Kidney (tissue), 14 donors: Measurements from ENCODE around the gene CABP7. TPM values are rescaled to one million over a fixed set of nuclear protein-coding genes. Genes with fewer than 3 reads are reported as not detected.

Experiments used
- DNase-seq, 5 donors: peaks; one replicate each; pipeline ENCODE4 v3.0.0-alpha.2; 2013 to 2020
- FAIRE-seq: peaks from 2 replicates; lab custom pipeline; 2012; peaks lifted over from hg19 to GRCh38; lab: Jason Lieb, UNC
- H3K27ac ChIP-seq, 2 donors: one replicate each; pipeline ENCODE4 v1.7.0; 2013; ENCODE audit warnings: low read depth in 2 of 2, low read length in 2 of 2, inconsistent platforms in 1 of 2
- H3K27me3 ChIP-seq: one replicate; pipeline ENCODE4 v1.7.1; 2013; ENCODE audit warnings: low read length, inconsistent platforms; ENCODE audit not compliant: control insufficient read depth, insufficient read depth
- H3K36me3 ChIP-seq, 3 donors: one replicate each; pipeline versions ENCODE4 v1.7.0 to v1.7.1; 2013; ENCODE audit warnings: low read length in 3 of 3, control low read depth in 1 of 3, inconsistent platforms in 1 of 3; ENCODE audit not compliant: insufficient read depth in 3 of 3, control insufficient read depth in 2 of 3
- H3K4me1 ChIP-seq, 3 donors: one replicate each; pipeline versions ENCODE4 v1.7.0 to v1.7.1; 2013; ENCODE audit warnings: low read length in 3 of 3, inconsistent platforms in 1 of 3, low read depth in 1 of 3; ENCODE audit not compliant: control insufficient read depth in 2 of 3, insufficient read depth in 2 of 3
- H3K4me3 ChIP-seq, 3 donors: one replicate each; pipeline versions ENCODE4 v1.7.0 to v1.8.1; 2013; ENCODE audit warnings: low read length in 3 of 3, control low read depth in 1 of 3, inconsistent platforms in 1 of 3
- H3K9ac ChIP-seq, 3 donors: one replicate each; pipeline versions ENCODE4 v1.7.0 to v1.7.1; 2013; ENCODE audit warnings: low read length in 3 of 3, control low read depth in 1 of 3, inconsistent platforms in 1 of 3
- H3K9me3 ChIP-seq, 3 donors: one replicate each; pipeline versions ENCODE4 v1.7.0 to v1.7.1; 2013; ENCODE audit warnings: low read length in 3 of 3, control low read depth in 1 of 3, inconsistent platforms in 1 of 3; ENCODE audit not compliant: control insufficient read depth in 2 of 3, insufficient read depth in 1 of 3
- intact Hi-C: fragments of 100-400 bp; cut with DNase I; formaldehyde crosslinking; loops from one replicate; pipeline ENCODE4 v1.11.1; 2022
- polyA plus RNA-seq: library from polyadenylated mRNA; stranded (reverse); fragments of 350-450 nt; fragmentation: Illumina TruSeq; extraction: RNeasy Lipid Tissue Mini Kit (QIAGEN cat#74804); gene quantifications from one replicate; pipeline ENCODE4 v1.2.3, GENCODE V29; 2014; ENCODE audit warnings: low read depth, low replicate concordance; ENCODE audit not compliant: insufficient read depth
- total RNA-seq: library from RNA; stranded (reverse); fragmentation: NEBNext Ultra II Directional; extraction: Animal tissue kit (Norgen Biotek cat#: 25700); gene quantifications from one replicate; pipeline ENCODE4 v1.2.1, GENCODE V29; 2021
- TF ChIP-seq, protein P1 (sequence below): IDR thresholded peaks from 3 replicates; pipeline ENCODE4 v1.5.1; 2012; ENCODE audit warnings: mild to moderate bottlenecking, moderate library complexity, borderline replicate concordance; ENCODE audit not compliant: insufficient read depth; ENCODE audit errors: extremely low read depth
- donor health status: control.
- donor health status: control.
- donor health status: control.
- donor health status: control.
- donor health status: control.
- donor health status: DM: yes; HTN: yes; CAD: no.
- donor health status: Normal renal cell carcinoma (clear cell type).

Gene CABP7
- total and polyA plus RNA-seq, 2 donors from 2014 or later, result 0.06 TPM; not detected in 1

DNA sequence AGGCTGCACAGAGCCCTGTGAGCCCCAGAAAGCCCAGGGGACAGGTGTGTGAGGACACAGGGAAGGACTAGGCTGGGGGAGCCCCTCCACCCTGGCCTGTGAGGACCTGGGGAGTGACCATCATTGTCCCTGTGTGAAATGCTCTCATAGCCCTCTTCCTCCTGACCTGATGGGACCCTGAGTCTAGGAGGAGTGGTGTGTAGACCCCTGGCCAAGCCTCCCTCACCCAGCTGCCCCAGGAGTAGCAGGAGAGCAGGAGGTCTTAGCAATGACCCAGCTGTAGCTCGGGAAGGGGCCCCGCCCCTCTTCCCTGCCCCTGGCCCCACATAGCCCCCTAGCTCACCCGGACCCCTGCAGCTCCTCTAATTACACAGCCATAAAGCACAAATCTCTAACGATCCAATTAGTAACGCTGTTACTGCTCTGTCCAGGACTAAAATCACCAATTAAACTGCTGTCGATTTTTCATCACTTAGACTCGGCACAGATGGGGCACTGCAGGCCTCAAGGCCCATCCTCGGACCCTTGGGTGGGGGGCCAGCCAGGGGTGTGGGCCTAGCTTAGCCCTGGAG, 6.6 kb upstream of the CABP7 start:
- Histone ChIP-seq H3K9ac (no peak overlapping the region), H3K27me3 (no peaks in the 10 kb centered on the region), H3K36me3 (no peaks in the 10 kb centered on the region), H3K27ac (no peak overlapping the region), H3K4me3 (no peak overlapping the region), H3K9me3 (no peaks in the 10 kb centered on the region), H3K4me1 (peaks cover 0 to 2% (median 0%) of the 10 kb centered on the region in 3 donors)
- FAIRE-seq, result no peak
- intact Hi-C loops, result no loop called here
- no peak for DNase-seq
- TF ChIP-seq, protein P1, sequence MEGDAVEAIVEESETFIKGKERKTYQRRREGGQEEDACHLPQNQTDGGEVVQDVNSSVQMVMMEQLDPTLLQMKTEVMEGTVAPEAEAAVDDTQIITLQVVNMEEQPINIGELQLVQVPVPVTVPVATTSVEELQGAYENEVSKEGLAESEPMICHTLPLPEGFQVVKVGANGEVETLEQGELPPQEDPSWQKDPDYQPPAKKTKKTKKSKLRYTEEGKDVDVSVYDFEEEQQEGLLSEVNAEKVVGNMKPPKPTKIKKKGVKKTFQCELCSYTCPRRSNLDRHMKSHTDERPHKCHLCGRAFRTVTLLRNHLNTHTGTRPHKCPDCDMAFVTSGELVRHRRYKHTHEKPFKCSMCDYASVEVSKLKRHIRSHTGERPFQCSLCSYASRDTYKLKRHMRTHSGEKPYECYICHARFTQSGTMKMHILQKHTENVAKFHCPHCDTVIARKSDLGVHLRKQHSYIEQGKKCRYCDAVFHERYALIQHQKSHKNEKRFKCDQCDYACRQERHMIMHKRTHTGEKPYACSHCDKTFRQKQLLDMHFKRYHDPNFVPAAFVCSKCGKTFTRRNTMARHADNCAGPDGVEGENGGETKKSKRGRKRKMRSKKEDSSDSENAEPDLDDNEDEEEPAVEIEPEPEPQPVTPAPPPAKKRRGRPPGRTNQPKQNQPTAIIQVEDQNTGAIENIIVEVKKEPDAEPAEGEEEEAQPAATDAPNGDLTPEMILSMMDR, result no peak

DNA sequence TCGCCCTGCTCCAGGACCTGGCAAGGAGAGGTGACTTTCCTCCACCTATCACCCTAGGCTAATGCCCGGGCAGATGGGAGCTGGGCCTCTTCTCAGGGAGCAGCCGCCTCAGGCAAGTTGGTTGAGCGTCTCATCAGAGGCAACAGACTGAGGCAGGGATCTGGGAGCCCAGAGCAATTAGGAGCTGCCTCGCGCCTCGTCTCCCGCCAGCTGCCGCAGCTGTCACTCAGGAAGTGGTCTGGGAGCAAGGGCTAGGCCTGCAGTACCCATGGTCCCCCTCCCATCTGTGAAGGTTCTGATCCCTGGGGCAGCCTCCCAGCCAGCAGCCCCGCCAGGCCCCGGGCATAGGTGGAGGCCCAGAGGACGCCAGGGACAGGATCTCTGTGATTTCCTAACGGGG, 4.6 kb upstream of the CABP7 start:
- Histone ChIP-seq H3K36me3 (no peaks in the 10 kb centered on the region), H3K27ac (no peak overlapping the region), H3K9me3 (no peaks in the 10 kb centered on the region), H3K9ac (no peak overlapping the region), H3K4me1 (peaks cover 0 to 4% (median 0%) of the 10 kb centered on the region in 3 donors), H3K4me3 (no peak overlapping the region), H3K27me3 (peaks cover 3% of the 10 kb centered on the region)
- DNase-seq, result no peak
- intact Hi-C loops, result no loop called here
- FAIRE-seq, result no peak
- TF ChIP-seq, protein P1, result no peak

DNA sequence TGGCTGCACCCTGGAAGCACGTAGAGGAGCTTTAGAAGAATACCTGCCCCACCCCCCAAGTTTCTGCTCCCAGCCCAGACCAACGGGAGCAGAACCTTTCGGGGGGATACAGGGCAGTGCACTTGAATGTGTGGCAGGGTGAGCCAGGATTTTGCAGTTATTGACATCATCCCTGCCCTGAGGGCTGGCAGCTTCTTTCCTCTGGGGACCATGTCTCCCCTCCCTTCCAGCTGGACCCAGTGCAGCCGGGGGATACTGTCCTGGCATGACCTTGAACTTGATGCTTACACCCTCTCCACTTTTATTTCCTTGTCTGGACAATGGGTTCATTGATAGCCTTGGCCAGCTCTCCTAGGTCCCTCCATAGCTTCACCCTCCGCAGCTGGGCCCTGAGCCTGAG, 4.1 kb upstream of the CABP7 start:
- Histone ChIP-seq H3K27me3 (peaks cover 3% of the 10 kb centered on the region), H3K27ac (no peak overlapping the region), H3K4me3 (no peak overlapping the region), H3K9ac (no peak overlapping the region), H3K4me1 (peaks cover 0 to 4% (median 0%) of the 10 kb centered on the region in 3 donors), H3K36me3 (no peaks in the 10 kb centered on the region), H3K9me3 (no peaks in the 10 kb centered on the region)
- FAIRE-seq (no peak), DNase-seq (no peak)
- intact Hi-C loops, result no loop called here
- TF ChIP-seq, protein P1, result no peak
